IMR-90 (cell line): ENCODE results near the gene TRDMT1. TPM values are rescaled to one million over a fixed set of nuclear protein-coding genes. Genes with fewer than 3 reads are reported as not detected.

Experiments used
- ATAC-seq: fragments of 200-7000 bp; cut with Tn5 transposase; 2 replicates; pipeline ENCODE4 v1.9.1; 2020; ENCODE audit warnings: low read depth, mild to moderate bottlenecking, moderate library complexity
- BruUV-seq: library from RNA; stranded (reverse); fragments of 400-500 nt; replicated peaks from 2 replicates; lab custom pipeline; 2021; lab: Mats Ljungman, UMichigan
- CTCF ChIA-PET: fragments of 300-600 bp; formaldehyde crosslinking; extraction: SDS; loops from one replicate; lab custom pipeline; 2021; ENCODE audit warnings: antibody characterized with exemption; lab: Yijun Ruan, JAX
- POLR2A ChIA-PET: fragments of 300-600 bp; sonication (Branson Sonifier 250); formaldehyde crosslinking; loops from one replicate; lab custom pipeline; 2022; ENCODE audit warnings: antibody characterized with exemption; ENCODE audit not compliant: unreplicated experiment; lab: Charles Lee
- DNase-seq: peaks from one replicate; pipeline ENCODE4 v3.0.0; 2013
- H2AFZ ChIP-seq: replicated peaks from 2 replicates; pipeline ENCODE3; 2013; ENCODE audit warnings: low read length, mild to moderate bottlenecking; ENCODE audit not compliant: poor library complexity
- H2AK5ac ChIP-seq: 2 replicates; pipeline ENCODE4 v1.6.1; 2013; ENCODE audit warnings: low read depth, low read length, inconsistent platforms
- H2AK9ac ChIP-seq: replicated peaks from 2 replicates; pipeline ENCODE3; 2013; ENCODE audit warnings: mild to moderate bottlenecking, low read depth, low read length, moderate library complexity; ENCODE audit not compliant: poor library complexity
- H2BK120ac ChIP-seq: 2 replicates; pipeline ENCODE4 v1.6.1; 2013; ENCODE audit warnings: low read depth, low read length, inconsistent platforms
- H2BK15ac ChIP-seq: 3 replicates; pipeline ENCODE4 v1.6.1; 2013; ENCODE audit warnings: low read depth, low read length, inconsistent platforms
- H2BK20ac ChIP-seq: 2 replicates; pipeline ENCODE4 v1.6.1; 2013; ENCODE audit warnings: low read depth, mild to moderate bottlenecking, inconsistent platforms, low read length, moderate library complexity
- H2BK5ac ChIP-seq: 2 replicates; pipeline ENCODE4 v1.6.1; 2013; ENCODE audit warnings: mild to moderate bottlenecking, low read depth, low read length, inconsistent platforms; ENCODE audit not compliant: poor library complexity, severe bottlenecking
- H3K14ac ChIP-seq: replicated peaks from 2 replicates; pipeline ENCODE4 v1.6.1; 2013; ENCODE audit warnings: low read depth, low read length, inconsistent platforms
- H3K18ac ChIP-seq: 2 replicates; pipeline ENCODE4 v1.6.1; 2013; ENCODE audit warnings: low read depth, low read length, control low read depth
- H3K23ac ChIP-seq: 2 replicates; pipeline ENCODE4 v1.6.1; 2013; ENCODE audit warnings: low read depth, low read length, inconsistent platforms
- H3K27ac ChIP-seq: 2 replicates; pipeline ENCODE4 v1.5.1; 2013; ENCODE audit warnings: mild to moderate bottlenecking, control low read depth, low read length; ENCODE audit not compliant: insufficient read depth
- H3K27me3 ChIP-seq: 2 replicates; pipeline ENCODE4 v1.6.1; 2013; ENCODE audit warnings: low read length; ENCODE audit not compliant: control insufficient read depth, insufficient read depth
- H3K36me3 ChIP-seq: 2 replicates; pipeline ENCODE4 v1.6.1; 2013; ENCODE audit warnings: low read length, mixed read lengths; ENCODE audit not compliant: control insufficient read depth, insufficient read depth
- H3K4ac ChIP-seq: 2 replicates; pipeline ENCODE4 v1.6.1; 2013; ENCODE audit warnings: low read depth, low read length, inconsistent platforms
- H3K4me1 ChIP-seq: 2 replicates; pipeline ENCODE4 v1.6.1; 2013; ENCODE audit warnings: low read length, mixed read lengths; ENCODE audit not compliant: control insufficient read depth, insufficient read depth
- H3K4me2 ChIP-seq: 2 replicates; pipeline ENCODE4 v1.6.1; 2013; ENCODE audit warnings: low read depth, mild to moderate bottlenecking, control low read depth, low read length, moderate library complexity
- H3K4me3 ChIP-seq: 2 replicates; pipeline ENCODE4 v1.5.1; 2013; ENCODE audit warnings: low read depth, mild to moderate bottlenecking, control low read depth, low read length, moderate library complexity; ENCODE audit not compliant: insufficient read depth
- H3K56ac ChIP-seq: 2 replicates; pipeline ENCODE4 v1.6.1; 2013; ENCODE audit warnings: low read length, inconsistent platforms; ENCODE audit not compliant: insufficient read depth; ENCODE audit errors: extremely low read depth
- H3K79me1 ChIP-seq, 2 experiments: 2 replicates each; pipeline ENCODE4 v1.6.1; 2013; ENCODE audit warnings: low read length in 2 of 2, inconsistent platforms in 1 of 2, low read depth in 1 of 2
- H3K9ac ChIP-seq: 2 replicates; pipeline ENCODE4 v1.6.1; 2013; ENCODE audit warnings: low read depth, low read length, control low read depth
- H3K9me1 ChIP-seq: 2 replicates; pipeline ENCODE4 v1.6.1; 2013; ENCODE audit warnings: low read length, inconsistent platforms; ENCODE audit not compliant: insufficient read depth
- H3K9me3 ChIP-seq: 2 replicates; pipeline ENCODE4 v1.6.1; 2013; ENCODE audit warnings: low read length; ENCODE audit not compliant: control insufficient read depth, insufficient read depth
- H4K20me1 ChIP-seq: 2 replicates; pipeline ENCODE4 v1.6.1; 2013; ENCODE audit warnings: low read length, inconsistent platforms; ENCODE audit not compliant: insufficient read depth
- H4K5ac ChIP-seq: 2 replicates; pipeline ENCODE4 v1.6.1; 2013; ENCODE audit warnings: mild to moderate bottlenecking, low read depth, low read length, control low read depth
- H4K8ac ChIP-seq, 2 experiments: 2 replicates each; pipeline ENCODE4 v1.6.1; 2013; ENCODE audit warnings: low read depth in 2 of 2, low read length in 2 of 2, control low read depth in 1 of 2, inconsistent platforms in 1 of 2
- H4K91ac ChIP-seq: 2 replicates; pipeline ENCODE4 v1.6.1; 2013; ENCODE audit warnings: low read depth, low read length, inconsistent platforms; ENCODE audit not compliant: insufficient read depth
- BHLHE40 ChIP-seq: fragments of 150-350 bp; IDR thresholded peaks from 2 replicates; pipeline ENCODE4 v1.6.1; 2016; ENCODE audit warnings: mild to moderate bottlenecking, low read depth, low read length
- CEBPB ChIP-seq: IDR thresholded peaks from 2 replicates; pipeline ENCODE4 v1.6.1; 2012; ENCODE audit warnings: low read depth, low read length, improper control_type of control experiment
- CHD1 ChIP-seq: IDR thresholded peaks from 2 replicates; pipeline ENCODE4 v1.6.1; 2012; ENCODE audit warnings: low read depth, low read length, improper control_type of control experiment
- CTCF ChIP-seq: conservative IDR thresholded peaks from 2 replicates; pipeline ENCODE4 v1.5.1; 2012; ENCODE audit warnings: mild to moderate bottlenecking, low read depth, low read length, improper control_type of control experiment
- ELK1 ChIP-seq: fragments of 150-350 bp; IDR thresholded peaks from 2 replicates; pipeline ENCODE4 v1.6.1; 2016; ENCODE audit warnings: low read depth, mild to moderate bottlenecking, low read length, moderate library complexity, borderline replicate concordance
- FOS ChIP-seq: fragments of 150-350 bp; IDR thresholded peaks from 2 replicates; pipeline ENCODE4 v1.6.1; 2016; ENCODE audit warnings: low read depth, low read length
- MAFK ChIP-seq: IDR thresholded peaks from 2 replicates; pipeline ENCODE4 v1.6.1; 2012; ENCODE audit warnings: low read depth, low read length, improper control_type of control experiment
- MAZ ChIP-seq: IDR thresholded peaks from 2 replicates; pipeline ENCODE4 v1.6.1; 2012; ENCODE audit warnings: low read depth, mild to moderate bottlenecking, low read length, improper control_type of control experiment, moderate library complexity, borderline replicate concordance
- MXI1 ChIP-seq: IDR thresholded peaks from 2 replicates; pipeline ENCODE4 v1.6.1; 2012; ENCODE audit warnings: low read depth, mild to moderate bottlenecking, low read length, moderate library complexity, borderline replicate concordance
- NFE2L2 ChIP-seq: fragments of 150-350 bp; IDR thresholded peaks from 2 replicates; pipeline ENCODE4 v1.6.1; 2016; ENCODE audit warnings: low read depth, mild to moderate bottlenecking, low read length
- RAD21 ChIP-seq: IDR thresholded peaks from 2 replicates; pipeline ENCODE4 v1.6.1; 2012; ENCODE audit warnings: low read length, improper control_type of control experiment
- RCOR1 ChIP-seq: IDR thresholded peaks from 2 replicates; pipeline ENCODE4 v1.6.1; 2012; ENCODE audit warnings: mild to moderate bottlenecking, low read length, improper control_type of control experiment; ENCODE audit not compliant: insufficient replicate concordance
- RFX5 ChIP-seq: IDR thresholded peaks from 2 replicates; pipeline ENCODE4 v1.8.0; 2012; ENCODE audit warnings: low read depth, mild to moderate bottlenecking, low read length, moderate library complexity
- USF2 ChIP-seq: fragments of 150-350 bp; IDR thresholded peaks from 2 replicates; pipeline ENCODE4 v1.6.1; 2017; ENCODE audit warnings: mild to moderate bottlenecking, antibody characterized with exemption, low read length, low read depth
- WGBS, 2 experiments: methylation state at CpG; one replicate each; pipeline versions ENCODE4 v1.1.5 to v1.1.7; 2013; ENCODE audit warnings: missing lambda C conversion rate in 2 of 2; ENCODE audit not compliant: insufficient read length in 1 of 2; ENCODE audit errors: extremely low coverage in 2 of 2; 5-methylcytosine and 5-hydroxymethylcytosine counted together
- dilution Hi-C: fragments of 300-500 bp; cut with HindIII; formaldehyde crosslinking; loops from one replicate; pipeline ENCODE4 v1.14.3; 2018; ENCODE audit warnings: low sequenced_read_pairs; ENCODE audit not compliant: unreplicated experiment
- in situ Hi-C: fragments of 300-500 bp; cut with MboI; formaldehyde crosslinking; loops from 3 replicates; pipeline ENCODE4 v1.14.3; 2019; ENCODE audit warnings: low sequenced_read_pairs, inconsistent platforms, mixed read lengths
- intact Hi-C: fragments of 100-400 bp; cut with micrococcal nuclease; formaldehyde crosslinking; loops from 2 replicates; pipeline ENCODE4 v1.10.0; 2022
- polyA plus RNA-seq, 3 experiments: library from polyadenylated mRNA; depleted of rRNA; stranded (reverse); fragments of >200 nt; gene quantifications; 2 replicates each; pipeline ENCODE4 v1.2.3, GENCODE V29; 2012; ENCODE audit warnings: low replicate concordance in 1 of 3
- total RNA-seq: library from RNA; depleted of rRNA; stranded (reverse); fragments of >200 nt; gene quantifications from 2 replicates; pipeline ENCODE4 v1.2.3, GENCODE V29; 2012

The TRDMT1 gene
- total and polyA plus RNA-seq, 2 of the 4 experiments (the other 2 are of a cell fraction), result 2.1 to 4.7 TPM

GRCh38 chr10:17206210-17206709 lies 4.8 kb upstream of the TRDMT1 start:
- H3K18ac ChIP-seq, result peak overlapping the region; percentile 45; the same call in 1 of the 2 replicates
- WGBS, 2 experiments, result 10% methylated on average over 2 of the region's 7 CpGs; no CpG with 5 or more reads in 1 of the 2 experiments
- H4K5ac ChIP-seq, result peak overlapping the region; percentile 80; the same call in 1 of the 2 replicates
- H4K8ac ChIP-seq, result peak overlapping the region; percentile 14 to 91
- H3K9me3 ChIP-seq, result no peaks in the 10 kb centered on the region
- intact Hi-C loops (no loop called here), dilution Hi-C loops (no loop called here), in situ Hi-C loops (no loop called here)
- H2BK5ac ChIP-seq, result peak overlapping the region; percentile 94
- peak overlapping the region; percentile 55 for H2AFZ ChIP-seq
- ChIA-PET CTCF (interaction anchor here (0.6 to 1.3 kb wide), 3 partner anchors 9 to 25 kb away, joined by 3 to 4 read pairs (median 4); no protein-coding TSS in a partner anchor), POLR2A (interaction anchor here (0.7 kb wide), 1 partner anchor 219 kb away, joined by 3 read pairs; no protein-coding TSS in a partner anchor)
- peak overlapping the region; percentile 19; the same call in 1 of the 2 replicates for H3K9ac ChIP-seq
- H2BK20ac ChIP-seq, result peak overlapping the region; percentile 96
- no peaks in the 10 kb centered on the region for H4K20me1 ChIP-seq
- ATAC-seq (peak; percentile 61), DNase-seq (peak; percentile 93)
- H2AK5ac ChIP-seq, result peak overlapping the region; percentile 68
- 0 out of 2 replicates have a peak, but pooled peaks cover 6% of the 10 kb centered on the region for H3K9me1 ChIP-seq
- H3K27ac ChIP-seq, result peak overlapping the region; percentile 72
- H3K4me1 ChIP-seq, result peaks cover 10% of the 10 kb centered on the region; the same call in 1 of the 2 replicates
- peak overlapping the region; percentile 35 for H3K14ac ChIP-seq
- H3K23ac ChIP-seq, result peak overlapping the region; percentile 73; the same call in 1 of the 2 replicates
- no TSS peak for BruUV-seq
- peak overlapping the region; percentile 78 for H2AK9ac ChIP-seq
- H2BK120ac ChIP-seq, result peak overlapping the region; percentile 94
- H3K4me2 ChIP-seq, result peak overlapping the region; percentile 57
- H2BK15ac ChIP-seq, result peak overlapping the region; percentile 84; the same call in 2 of the 3 replicates
- peak overlapping the region; percentile 95 for H4K91ac ChIP-seq
- H3K79me1 ChIP-seq, result peaks cover 10 to 27% of the 10 kb centered on the region in 2 experiments
- H3K27me3 ChIP-seq, result no peaks in the 10 kb centered on the region
- no peak overlapping the region for H3K4me3 ChIP-seq
- H3K4ac ChIP-seq, result peak overlapping the region; percentile 93
- H3K56ac ChIP-seq, result peak overlapping the region; percentile 54
- no peaks in the 10 kb centered on the region for H3K36me3 ChIP-seq
- peak; percentile 50; the same call in 1 of the 2 replicates for TF ChIP-seq USF2
- peak; percentile 71 for TF ChIP-seq FOS
- TF ChIP-seq CEBPB, result no peak
- no peak for TF ChIP-seq NFE2L2
- TF ChIP-seq MXI1, result no peak
- TF ChIP-seq MAFK, result peak; percentile 9; the same call in 1 of the 2 replicates
- TF ChIP-seq BHLHE40, result peak; percentile 7; the same call in 1 of the 2 replicates
- TF ChIP-seq CTCF, result no peak
- no peak for TF ChIP-seq RFX5
- TF ChIP-seq RCOR1, result no peak
- TF ChIP-seq ELK1, result no peak
- TF ChIP-seq RAD21, result peak; percentile 5; the same call in 1 of the 2 replicates
- TF ChIP-seq CHD1, result no peak
- no peak for TF ChIP-seq MAZ
